Testis (tissue), 3 donors: Measurements from ENCODE around the gene PLA2G2D. TPM values are rescaled to one million over a fixed set of nuclear protein-coding genes. Genes with fewer than 3 reads are reported as not detected.
A peak's percentile ranks its signal among the peaks of the same experiment; 100 is the strongest.

Experiments used
- DNase-seq: peaks from one replicate; pipeline ENCODE4 v3.0.0-alpha.2; 2019
- H3K27ac ChIP-seq, 2 donors: fragments of 200-600 bp; sonication (generic); one replicate each; pipeline ENCODE4 v1.5.1; 2019
- H3K27me3 ChIP-seq: fragments of 200-600 bp; sonication (generic); one replicate; pipeline ENCODE4 v1.5.1; 2019
- H3K36me3 ChIP-seq: fragments of 200-600 bp; sonication (generic); one replicate; pipeline ENCODE4 v1.5.1; 2017; ENCODE audit warnings: low read depth; ENCODE audit errors: missing control alignments
- H3K4me1 ChIP-seq: fragments of 200-600 bp; sonication (generic); one replicate; pipeline ENCODE4 v1.5.1; 2019
- H3K4me3 ChIP-seq, 2 donors: fragments of 200-600 bp; sonication (generic); one replicate each; pipeline ENCODE4 v1.5.1; 2017 to 2019
- H3K9me3 ChIP-seq: fragments of 200-600 bp; sonication (generic); one replicate; pipeline ENCODE4 v1.5.1; 2017
- CTCF ChIP-seq, 3 experiments: fragments of 450-650 bp in 2 of 3; fragments of 200-600 bp in 1 of 3; sonication (generic) in 1 of 3; IDR thresholded peaks; one replicate each; pipeline ENCODE4 v1.5.1; 2016 to 2019; ENCODE audit warnings: antibody characterized with exemption in 3 of 3, mild to moderate bottlenecking in 2 of 3, moderate library complexity in 1 of 3
- POLR2A ChIP-seq: fragments of 450-650 bp; IDR thresholded peaks from one replicate; pipeline ENCODE4 v1.6.1; 2017; ENCODE audit warnings: antibody characterized with exemption, mild to moderate bottlenecking, moderate library complexity
- WGBS, 2 donors: methylation state at CpG; one replicate each; pipeline ENCODE4 v1.1.5; 2018; 5-methylcytosine and 5-hydroxymethylcytosine counted together
- intact Hi-C: fragments of 100-400 bp; cut with DNase I; formaldehyde crosslinking; loops from one replicate; pipeline ENCODE4 v1.15.1; 2023; ENCODE audit warnings: low total_unique reads
- polyA plus RNA-seq: library from polyadenylated mRNA; stranded (reverse); fragments of 350-450 nt; fragmentation: Illumina TruSeq; extraction: RNeasy Lipid Tissue Mini Kit (QIAGEN cat#74804); gene quantifications from one replicate; pipeline ENCODE4 v1.2.3, GENCODE V29; 2014; ENCODE audit warnings: low read depth, low replicate concordance; ENCODE audit not compliant: insufficient read depth
- total RNA-seq, 2 donors: library from RNA; depleted of rRNA; stranded (reverse); fragments of >200 nt; gene quantifications; one replicate each; pipeline ENCODE4 v1.2.3, GENCODE V29; 2016

Gene PLA2G2D
- total and polyA plus RNA-seq, 3 donors from 2014 or later = 0.16 to 3.7 TPM; not detected in 1

GRCh38 chr1:20105856-20106255 is 13.5 kb downstream of the PLA2G2D start:
- H3K9me3 ChIP-seq = no peaks in the 10 kb centered on the region
- TF ChIP-seq CTCF (IDR thresholded peaks at IDR 0.05) = no peak
- no peak for TF ChIP-seq POLR2A
- H3K4me3 ChIP-seq = no peak overlapping the region
- no peak overlapping the region for H3K27ac ChIP-seq
- peaks cover 15% of the 10 kb centered on the region for H3K4me1 ChIP-seq
- H3K36me3 ChIP-seq = no peaks in the 10 kb centered on the region
- WGBS, 2 donors = 38 to 48% methylated on average over 1 of the region's 1 CpG
- no peak for DNase-seq
- H3K27me3 ChIP-seq = no peaks in the 10 kb centered on the region
- intact Hi-C loops = loop anchor here (10.0 kb wide), 1 partner anchor 99 kb away; no protein-coding TSS in a partner anchor

DNA sequence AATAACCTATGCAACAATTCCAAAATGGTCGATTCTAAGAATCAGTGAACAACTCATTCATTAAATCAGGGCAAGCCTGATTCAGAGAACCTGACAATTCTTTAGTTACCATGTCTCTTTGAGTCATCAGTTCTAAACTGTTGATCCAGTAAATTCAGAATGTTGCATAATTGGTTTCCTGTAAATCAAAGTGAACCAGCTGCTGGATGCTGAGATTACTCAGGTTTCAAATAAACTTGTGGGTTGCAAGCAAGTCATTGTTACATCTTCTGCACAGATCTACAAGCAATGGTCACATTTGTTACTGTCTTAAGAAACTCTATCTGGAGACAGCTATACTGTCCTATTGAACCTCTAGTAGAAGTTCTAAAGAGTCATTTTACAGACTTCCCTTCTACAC is 16.5 kb downstream of the PLA2G2D start:
- Histone ChIP-seq H3K36me3 (no peaks in the 10 kb centered on the region), H3K4me1 (peaks cover 1% of the 10 kb centered on the region), H3K9me3 (no peaks in the 10 kb centered on the region), H3K27ac (no peak overlapping the region), H3K4me3 (no peak overlapping the region), H3K27me3 (no peaks in the 10 kb centered on the region)
- 83 to 84% methylated on average over 1 of the region's 1 CpG for WGBS, 2 donors
- TF ChIP-seq POLR2A (no peak), CTCF (IDR thresholded peaks at IDR 0.05) (no peak)
- intact Hi-C loops = loop anchor here (10.0 kb wide), 1 partner anchor 102 kb away; no protein-coding TSS in a partner anchor
- no peak for DNase-seq

- TF ChIP-seq CTCF (IDR thresholded peaks at IDR 0.05) (peak; percentile 67 to 86 (median 79)), POLR2A (no peak)
- Histone ChIP-seq H3K4me3 (no peak overlapping the region), H3K27me3 (no peaks in the 10 kb centered on the region), H3K9me3 (no peaks in the 10 kb centered on the region), H3K27ac (no peak overlapping the region), H3K36me3 (no peaks in the 10 kb centered on the region), H3K4me1 (no peaks in the 10 kb centered on the region)
- WGBS, 2 donors = 41 to 54% methylated on average over 9 to 14 of the region's 14 CpGs
- intact Hi-C loops = loop anchor here (10.0 kb wide), 1 partner anchor 104 kb away; no protein-coding TSS in a partner anchor
- peak; percentile 56 for DNase-seq
Observed at GRCh38 chr1:20100632-20101355, 18.5 kb downstream of the PLA2G2D start.

DNA sequence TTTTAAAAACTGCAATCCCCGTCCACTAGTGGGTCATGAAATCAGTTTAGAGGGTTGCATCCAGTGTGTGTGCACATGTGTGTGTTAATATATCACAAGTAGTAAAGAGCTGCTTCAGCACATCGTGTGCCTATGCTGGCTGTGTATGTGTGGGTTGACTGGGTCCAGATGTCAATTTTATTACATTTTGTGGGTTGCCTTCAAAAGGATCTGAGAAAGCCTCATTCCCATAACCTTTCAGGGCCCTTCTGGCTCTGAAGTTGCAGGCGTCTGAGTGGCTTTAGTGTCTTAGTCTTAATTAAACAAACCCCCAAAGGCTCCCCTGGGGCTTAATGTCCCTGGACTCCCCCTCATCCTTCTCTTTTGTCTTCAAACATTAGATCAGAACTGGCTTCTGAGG is 19.8 kb downstream of the PLA2G2D start:
- intact Hi-C loops = no loop called here
- Histone ChIP-seq H3K4me1 (no peaks in the 10 kb centered on the region), H3K27ac (no peak overlapping the region), H3K4me3 (no peak overlapping the region), H3K9me3 (no peaks in the 10 kb centered on the region), H3K36me3 (no peaks in the 10 kb centered on the region), H3K27me3 (no peaks in the 10 kb centered on the region)
- TF ChIP-seq CTCF (IDR thresholded peaks at IDR 0.05) (no peak), POLR2A (no peak)
- DNase-seq = no peak
- WGBS, 2 donors = 70 to 79% methylated on average over 3 of the region's 3 CpGs
